ENCODE data around the gene LPAR1. TPM values are rescaled to one million over a fixed set of nuclear protein-coding genes. Genes with fewer than 3 reads are reported as not detected.

LPAR1 gene
- total and polyA plus RNA-seq, 2 of the 8 experiments (the other 6 are each of a cell fraction or from before 2014, with no cell fraction given), result 3.4 to 5.1 TPM

GRCh38 chr9:111063332-111063731 is 25.1 kb upstream of the LPAR1 start:
- no peak overlapping the region for H2BK15ac ChIP-seq (ENCODE audit: low read length)
- H4K5ac ChIP-seq (ENCODE audit: insufficient read length, low read depth, low read length), result no peak overlapping the region
- no peak overlapping the region for H3K4ac ChIP-seq (replicated peaks; ENCODE audit: insufficient read length, low read depth, low read length)
- H2BK20ac ChIP-seq (ENCODE audit: low read length), result no peak overlapping the region
- POLR2A ChIA-PET (ENCODE audit: partially characterized antibody), result no interaction called here
- no peak overlapping the region for H3K56ac ChIP-seq (replicated peaks; ENCODE audit: insufficient read length, low read depth, low read length)
- no peak overlapping the region for H3K14ac ChIP-seq (ENCODE audit: insufficient read length)
- H3K9ac ChIP-seq (replicated peaks in 1 of 4; ENCODE audit: extremely low read depth in 1 of 4, low read depth in 3 of 4, low read length in 3 of 4), result no peak overlapping the region
- 98% methylated on average over 3 of the region's 3 CpGs; no CpG with 5 or more reads in 1 of the 2 experiments for WGBS, 2 experiments (ENCODE audit: extremely low coverage in 1 of 2, insufficient coverage in 1 of 2, insufficient read length in 1 of 2, insufficient replicate concordance in 2 of 2, low coverage in 1 of 2, low lambda C conversion rate in 2 of 2, missing lambda C conversion rate in 1 of 2)
- H2AFZ ChIP-seq (ENCODE audit: low read length), result no peak overlapping the region
- no peaks in the 10 kb centered on the region for H4K20me1 ChIP-seq (replicated peaks in 1 of 2; ENCODE audit: control insufficient read depth in 1 of 2, insufficient read depth in 2 of 2, low read length in 2 of 2)
- no peaks in the 10 kb centered on the region for H3K27me3 ChIP-seq (replicated peaks in 1 of 4; ENCODE audit: control insufficient read depth in 3 of 4, extremely low read depth in 1 of 4, insufficient read depth in 3 of 4, low read length in 3 of 4)
- no peak overlapping the region for H3K18ac ChIP-seq (ENCODE audit: extremely low read depth, low read length)
- no peaks in the 10 kb centered on the region for H3K4me1 ChIP-seq (replicated peaks in 1 of 4; ENCODE audit: control insufficient read depth in 3 of 4, insufficient read depth in 4 of 4, low read length in 3 of 4)
- no peak overlapping the region for H2AK5ac ChIP-seq (ENCODE audit: low read depth, low read length)
- H3K79me1 ChIP-seq (ENCODE audit: low read depth, low read length), result no peaks in the 10 kb centered on the region
- no peak overlapping the region for H4K8ac ChIP-seq (ENCODE audit: extremely low read depth, insufficient read depth, low read length)
- no peak overlapping the region for H2BK12ac ChIP-seq (ENCODE audit: low read depth, low read length)
- FAIRE-seq (no peak), DNase-seq (ENCODE audit: low read depth in 1 of 2, low spot score in 2 of 2) (no peak)
- no peak overlapping the region for H3K4me2 ChIP-seq (ENCODE audit: insufficient read depth in 1 of 2, low read depth in 2 of 2, low read length in 2 of 2)
- no peak overlapping the region for H3K4me3 ChIP-seq (ENCODE audit: extremely low read depth in 1 of 4, insufficient read depth in 2 of 4, low read depth in 3 of 4, low read length in 4 of 4)
- no peak overlapping the region for H2BK120ac ChIP-seq (replicated peaks; ENCODE audit: low read depth, low read length)
- no peak overlapping the region for H4K91ac ChIP-seq (replicated peaks; ENCODE audit: insufficient read length, low read length)
- H2BK5ac ChIP-seq (ENCODE audit: low read depth, low read length), result no peak overlapping the region
- H3K36me3 ChIP-seq (ENCODE audit: control insufficient read depth in 2 of 4, insufficient read depth in 4 of 4, low read length in 3 of 4), result no peaks in the 10 kb centered on the region
- H3K23me2 ChIP-seq (ENCODE audit: low read depth, low read length), result peaks cover 2% of the 10 kb centered on the region; the same call in 1 of the 2 replicates
- H3K23ac ChIP-seq (ENCODE audit: insufficient read length), result no peak overlapping the region
- no peaks in the 10 kb centered on the region for H3K9me3 ChIP-seq (ENCODE audit: insufficient read depth in 2 of 2, low read depth in 1 of 2, low read length in 1 of 2)
- no peak overlapping the region for H3K27ac ChIP-seq (ENCODE audit: low read depth, low read length)
- CTCF ChIA-PET (ENCODE audit: partially characterized antibody), result no interaction called here
- no peaks in the 10 kb centered on the region for H3K79me2 ChIP-seq (ENCODE audit: control insufficient read depth in 1 of 2, insufficient read depth in 2 of 2, low read length in 2 of 2)
- TF ChIP-seq HDAC2 (IDR thresholded peaks at IDR 0.05; ENCODE audit: borderline replicate concordance in 1 of 2, low read depth in 2 of 2, low read length in 2 of 2) (no peak), JUND (IDR thresholded peaks at IDR 0.05; ENCODE audit: low read length) (no peak), RAD21 (IDR thresholded peaks at IDR 0.05 in 1 of 2, conservative IDR thresholded peaks at IDR 0.05 in 1 of 2; ENCODE audit: low read depth in 2 of 2, low read length in 2 of 2) (no peak)
